Central memory CD8-positive, alpha-beta T cell (primary cell): Measurements from ENCODE around the gene TRPC4.
"Not testable (repeated sequence)": the region's sequence is repeated elsewhere in the genome, so short reads cannot be mapped to it uniquely, and the experiment has no call there.

ENCODE experiments used
- ATAC-seq: fragments of 150-1000 bp; cut with Tn5 transposase; replicated peaks from 2 replicates; pipeline ENCODE4 v1.10.0; 2022; ENCODE audit warnings: mild to moderate bottlenecking, moderate FRiP score, moderate number of reproducible peaks; ENCODE audit not compliant: poor library complexity, severe bottlenecking; ENCODE audit errors: extremely low read depth
- DNase-seq, 2 donors: peaks; one replicate each; pipeline ENCODE4 v3.0.0; 2021; ENCODE audit warnings: low spot score in 2 of 2
- H3K27ac Mint-ChIP-seq: one replicate; pipeline ENCODE4 v1.8.0; 2022; ENCODE audit warnings: low read depth, mild to moderate bottlenecking, moderate library complexity, mixed read lengths
- H3K27me3 Mint-ChIP-seq: one replicate; pipeline ENCODE4 v1.8.0; 2022; ENCODE audit warnings: mixed read lengths
- H3K36me3 Mint-ChIP-seq: one replicate; pipeline ENCODE4 v1.8.0; 2022; ENCODE audit warnings: mild to moderate bottlenecking, moderate library complexity, mixed read lengths; ENCODE audit not compliant: insufficient read depth
- H3K4me1 Mint-ChIP-seq: one replicate; pipeline ENCODE4 v1.8.0; 2022; ENCODE audit warnings: mixed read lengths
- H3K4me3 Mint-ChIP-seq: one replicate; pipeline ENCODE4 v1.8.0; 2022; ENCODE audit warnings: mild to moderate bottlenecking, moderate library complexity, mixed read lengths
- H3K9me3 Mint-ChIP-seq: one replicate; pipeline ENCODE4 v1.8.0; 2022; ENCODE audit warnings: mixed read lengths

Gene TRPC4

DNA sequence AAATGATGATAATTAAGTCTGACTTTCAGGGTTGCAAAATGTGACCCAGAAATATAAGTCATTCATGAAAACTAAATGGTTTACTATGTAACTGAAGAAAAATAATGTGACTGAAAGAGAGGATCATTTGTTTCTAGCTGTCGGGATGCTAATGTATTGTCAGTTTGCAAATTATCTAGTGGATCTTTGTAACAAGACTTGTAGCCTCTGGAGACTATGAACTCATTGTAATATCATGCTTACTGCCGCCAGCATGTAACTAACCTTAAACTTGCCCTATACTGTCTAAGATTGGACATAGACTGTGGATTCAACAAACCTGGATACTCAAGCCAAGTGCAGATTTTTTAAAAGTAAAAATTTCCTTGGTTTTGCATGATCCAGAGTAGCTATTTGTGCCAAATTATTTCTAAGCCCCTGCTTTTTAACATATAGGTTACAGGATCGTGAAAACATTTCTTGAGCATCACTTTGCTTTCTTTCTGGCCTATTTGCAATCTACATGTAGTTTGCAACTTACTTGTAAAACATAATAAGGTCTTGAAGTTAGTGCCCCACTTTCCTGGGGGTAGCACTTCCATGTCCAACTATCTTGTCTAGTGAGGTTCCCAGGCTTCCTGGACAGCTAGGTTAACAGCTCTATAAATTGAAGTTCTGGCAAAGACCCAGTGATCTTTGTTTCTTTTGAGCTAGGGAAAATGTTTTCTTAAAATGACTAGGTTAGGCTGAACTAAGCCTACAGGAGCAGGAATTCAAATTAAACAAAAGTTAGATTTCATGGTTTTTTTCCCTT is 267.7 kb downstream of the TRPC4 start:
- no peaks in the 10 kb centered on the region for H3K36me3 Mint-ChIP-seq
- no peaks in the 10 kb centered on the region for H3K4me1 Mint-ChIP-seq
- ATAC-seq: no peak
- no peak for DNase-seq
- H3K9me3 Mint-ChIP-seq: peaks cover 24% of the 10 kb centered on the region
- no peaks in the 10 kb centered on the region for H3K27me3 Mint-ChIP-seq
- no peak overlapping the region for H3K4me3 Mint-ChIP-seq
- no peak overlapping the region for H3K27ac Mint-ChIP-seq

DNA sequence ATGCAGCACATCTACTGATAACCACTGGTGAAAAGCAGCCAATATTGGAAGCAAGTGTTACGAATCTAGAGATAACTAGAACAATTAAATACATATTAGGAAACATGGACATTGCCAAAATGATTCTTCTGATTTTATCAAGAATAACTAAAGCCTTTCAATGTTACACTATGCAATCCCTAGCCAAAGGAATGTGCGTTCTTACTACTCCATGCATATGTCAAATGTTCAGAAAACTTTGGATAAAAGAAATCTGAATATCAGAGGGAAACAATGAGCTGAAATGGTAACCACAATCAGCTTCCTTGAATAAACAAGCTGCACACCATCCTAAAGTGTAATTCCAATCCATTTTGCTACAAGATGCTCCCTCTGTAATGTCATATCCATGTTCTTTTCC is 270.1 kb downstream of the TRPC4 start:
- ATAC-seq: no peak
- Mint-ChIP-seq H3K36me3 (no peaks in the 10 kb centered on the region), H3K4me3 (no peak overlapping the region), H3K27me3 (no peaks in the 10 kb centered on the region), H3K27ac (no peak overlapping the region), H3K4me1 (no peaks in the 10 kb centered on the region), H3K9me3 (peaks cover 24% of the 10 kb centered on the region)
- DNase-seq: no peak

DNA sequence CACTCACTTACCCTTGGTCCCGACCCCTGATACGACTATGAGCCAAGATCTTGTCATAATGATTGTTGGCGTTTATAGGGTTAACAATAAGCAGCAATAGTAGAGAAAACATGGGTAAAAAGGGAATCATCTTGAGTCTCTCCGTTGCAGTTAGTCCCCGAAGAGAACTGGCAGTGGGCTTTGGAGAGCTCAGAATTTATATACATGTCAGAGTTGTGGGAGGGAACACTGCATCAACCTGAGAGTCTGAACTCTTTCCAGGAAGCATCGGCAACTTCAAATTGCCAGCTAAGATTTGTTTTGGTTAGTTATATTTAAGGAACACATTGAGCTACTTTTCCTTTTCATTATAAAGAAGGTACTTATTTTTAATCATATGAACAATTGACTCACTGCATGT is 271.0 kb downstream of the TRPC4 start, which contains the start of gene POSTN:
Gene POSTN, minus strand, starts transcription at position 172 of the 400 bp plus-strand sequence. Its CDS starts 42 bp downstream, at position 130.
- peaks cover 17% of the 10 kb centered on the region for H3K9me3 Mint-ChIP-seq
- H3K27me3 Mint-ChIP-seq: no peaks in the 10 kb centered on the region
- ATAC-seq (no peak), DNase-seq (no peak)
- no peak within 1 kb of the TSS for H3K27ac Mint-ChIP-seq
- H3K4me3 Mint-ChIP-seq: no peak within 1 kb of the TSS
- H3K4me1 Mint-ChIP-seq: no peaks in the 10 kb centered on the region
- no peaks in the 10 kb centered on the region for H3K36me3 Mint-ChIP-seq

DNA sequence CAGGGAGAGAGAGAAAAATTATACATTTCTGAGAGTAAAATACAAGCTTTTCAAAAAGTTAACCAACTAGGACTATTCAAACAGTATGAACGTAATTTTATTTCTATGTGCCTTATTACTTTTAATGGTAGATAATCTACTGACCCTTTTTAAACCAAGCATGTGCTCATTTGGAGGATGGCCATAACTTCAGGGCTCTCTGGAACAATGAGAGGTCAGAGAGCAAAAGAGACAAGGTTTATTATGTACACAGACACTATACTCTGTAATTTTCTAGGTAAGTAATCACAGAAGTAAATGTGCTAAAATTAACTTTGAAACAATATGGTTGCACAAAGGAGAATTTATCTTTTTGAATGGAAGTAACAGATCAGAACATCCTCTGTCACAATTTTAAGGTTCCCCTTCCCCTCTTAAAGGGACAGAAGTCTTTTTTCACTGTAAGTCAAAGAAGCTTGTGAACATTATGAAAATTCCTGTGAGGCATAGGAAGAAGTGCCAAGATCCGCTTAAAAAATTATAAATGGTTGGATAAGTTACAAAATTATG is 272.0 kb downstream of the TRPC4 start:
- H3K36me3 Mint-ChIP-seq: no peaks in the 10 kb centered on the region
- peaks cover 13% of the 10 kb centered on the region for H3K9me3 Mint-ChIP-seq
- no peak overlapping the region for H3K27ac Mint-ChIP-seq
- ATAC-seq: no peak
- no peak for DNase-seq
- no peak overlapping the region for H3K4me3 Mint-ChIP-seq
- H3K27me3 Mint-ChIP-seq: no peaks in the 10 kb centered on the region
- no peaks in the 10 kb centered on the region for H3K4me1 Mint-ChIP-seq

DNA sequence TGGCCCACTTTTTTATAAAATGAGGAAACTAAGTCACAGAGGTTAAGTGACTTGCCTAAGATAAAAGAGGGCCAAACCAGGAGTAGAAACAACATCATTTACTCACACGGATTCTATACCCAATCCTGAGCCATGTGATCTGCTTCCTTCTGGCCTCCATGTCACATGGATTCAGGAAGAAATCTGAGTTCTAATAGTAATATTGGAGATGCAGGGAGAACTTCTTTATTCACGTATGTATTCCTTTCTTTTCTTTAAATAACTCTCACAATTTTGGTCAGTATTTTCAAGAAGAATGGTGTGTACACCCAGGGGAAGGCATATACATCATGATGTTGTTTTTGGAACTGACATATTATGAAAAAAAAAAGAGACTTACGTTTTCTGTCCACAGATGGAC is 272.8 kb downstream of the TRPC4 start:
- DNase-seq (no peak), ATAC-seq (no peak)
- Mint-ChIP-seq H3K4me1 (no peaks in the 10 kb centered on the region), H3K9me3 (peaks cover 13% of the 10 kb centered on the region), H3K36me3 (no peaks in the 10 kb centered on the region), H3K4me3 (no peak overlapping the region), H3K27me3 (no peaks in the 10 kb centered on the region), H3K27ac (no peak overlapping the region)

DNA sequence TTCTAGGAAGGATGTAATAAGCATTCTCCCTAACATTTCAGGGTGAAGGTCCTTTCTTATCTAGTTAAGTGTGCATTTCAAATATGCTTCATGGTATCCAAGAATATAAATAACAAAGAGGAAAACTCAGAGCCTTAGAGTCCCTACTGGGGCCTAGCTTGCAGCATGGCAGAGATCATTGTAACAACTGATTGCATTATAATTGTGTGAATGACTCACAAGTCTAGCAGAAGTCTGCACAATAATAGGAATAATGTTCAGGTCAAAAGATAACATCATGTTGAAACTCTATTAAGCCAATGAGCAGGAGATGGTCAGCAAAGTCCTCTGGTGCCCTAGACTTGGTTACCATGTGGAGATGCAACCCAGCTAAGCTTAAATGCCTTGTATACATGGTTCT is 274.4 kb downstream of the TRPC4 start:
- ATAC-seq: no peak
- no peak for DNase-seq

DNA sequence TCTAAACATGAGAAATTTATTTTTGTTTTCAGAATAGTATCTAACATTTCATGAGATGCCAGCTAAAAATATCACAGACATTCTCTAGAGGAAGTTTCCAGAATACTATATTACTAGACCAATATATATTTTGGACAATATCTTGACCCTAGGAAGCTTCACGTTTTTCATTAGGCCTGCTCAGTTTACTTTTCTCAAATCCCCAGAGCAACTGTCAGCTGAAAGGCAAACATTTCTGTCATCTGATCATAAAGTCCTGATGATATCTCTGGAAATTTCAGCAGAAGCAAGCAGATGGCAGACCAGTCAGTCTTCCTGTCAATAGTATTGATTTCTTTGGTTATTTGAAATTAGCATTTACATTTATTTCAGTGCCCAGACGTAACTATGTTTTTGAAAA is 275.0 kb downstream of the TRPC4 start:
- DNase-seq: no peak
- Mint-ChIP-seq H3K36me3 (no peaks in the 10 kb centered on the region), H3K4me3 (no peak overlapping the region), H3K9me3 (peaks cover under 1% of the 10 kb centered on the region), H3K27me3 (no peaks in the 10 kb centered on the region), H3K4me1 (no peaks in the 10 kb centered on the region), H3K27ac (no peak overlapping the region)
- no peak for ATAC-seq

More for the DNA sequence above, 274.4 kb downstream of the TRPC4 start:
- no peaks in the 10 kb centered on the region for H3K4me1 Mint-ChIP-seq
- no peaks in the 10 kb centered on the region for H3K36me3 Mint-ChIP-seq
- H3K27ac Mint-ChIP-seq: no peak overlapping the region
- no peaks in the 10 kb centered on the region for H3K27me3 Mint-ChIP-seq
- H3K9me3 Mint-ChIP-seq: peaks cover 7% of the 10 kb centered on the region
- H3K4me3 Mint-ChIP-seq: no peak overlapping the region

DNA sequence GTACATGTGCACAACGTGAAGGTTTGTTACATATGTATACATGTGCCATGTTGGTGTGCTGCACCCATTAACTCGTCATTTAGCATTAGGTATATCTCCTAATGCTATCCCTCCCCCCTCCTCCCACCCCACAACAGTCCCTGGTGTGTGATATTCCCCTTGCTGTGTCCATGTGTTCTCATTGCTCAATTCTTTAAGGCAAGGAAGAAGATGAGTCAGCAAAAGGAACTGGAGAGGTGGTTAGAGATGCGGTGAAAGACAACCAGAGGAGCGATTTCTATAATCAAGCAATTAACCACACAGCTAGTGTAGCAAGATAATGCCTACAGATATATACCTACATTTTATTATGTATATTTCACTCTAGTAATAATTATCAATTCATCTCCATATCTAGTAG is 280.2 kb downstream of the TRPC4 start:
- not testable (repeated sequence) for H3K36me3 Mint-ChIP-seq, H3K27ac Mint-ChIP-seq, H3K4me1 Mint-ChIP-seq, H3K4me3 Mint-ChIP-seq, H3K9me3 Mint-ChIP-seq, ATAC-seq, H3K27me3 Mint-ChIP-seq, DNase-seq

DNA sequence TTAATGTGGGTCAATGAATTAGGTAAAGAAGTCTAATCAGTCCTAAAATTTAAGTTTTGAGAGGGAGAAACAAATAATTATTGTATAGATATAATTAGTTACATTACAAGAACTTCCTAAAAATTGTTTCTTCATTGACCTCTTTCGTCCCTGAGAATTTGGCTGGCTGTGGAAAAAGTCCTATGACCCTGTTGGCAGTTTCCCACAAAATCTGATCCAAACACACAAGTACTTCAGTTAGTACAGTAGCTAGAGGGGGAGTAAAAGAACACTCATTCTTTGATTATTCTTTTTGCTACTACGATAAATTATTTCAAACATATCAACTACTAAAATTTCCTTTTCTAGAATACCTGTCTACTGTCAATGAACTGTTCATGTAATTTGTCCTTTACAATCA is 282.3 kb downstream of the TRPC4 start:
- Mint-ChIP-seq H3K9me3 (peaks cover 6% of the 10 kb centered on the region), H3K36me3 (no peaks in the 10 kb centered on the region), H3K4me1 (no peaks in the 10 kb centered on the region), H3K4me3 (no peak overlapping the region), H3K27me3 (no peaks in the 10 kb centered on the region), H3K27ac (no peak overlapping the region)
- DNase-seq (no peak), ATAC-seq (no peak)
